DND-41 (cell line): ENCODE data around the gene DDX49.

Experiments
- CTCF ChIP-seq: IDR thresholded peaks from 2 replicates; pipeline ENCODE4 v1.5.1; 2012; ENCODE audit warnings: borderline replicate concordance, low read length, moderate library complexity, mild to moderate bottlenecking; ENCODE audit not compliant: poor library complexity, severe bottlenecking; ENCODE audit errors: extremely low read depth
- EZH2 ChIP-seq: IDR thresholded peaks from 3 replicates; pipeline ENCODE4 v1.6.1; 2012; ENCODE audit warnings: borderline replicate concordance, low read depth, mild to moderate bottlenecking, moderate library complexity, low read length, inconsistent platforms; ENCODE audit not compliant: severe bottlenecking

GRCh38 chr19:18910010-18910409, 9.5 kb upstream of the DDX49 start:
- TF ChIP-seq CTCF, result no peak
- no peak for TF ChIP-seq EZH2
